Bronchial epithelial cell (primary cell): ENCODE results near the gene KNOP1. TPM values are rescaled to one million over a fixed set of nuclear protein-coding genes. Genes with fewer than 3 reads are reported as not detected.

Experiments used
- DNase-seq: peaks from one replicate; pipeline ENCODE4 v3.0.0-alpha.2; 2010; ENCODE audit warnings: low read depth
- FAIRE-seq: peaks from 2 replicates; lab custom pipeline; 2011; peaks lifted over from hg19 to GRCh38; lab: Jason Lieb, UNC
- H3K27me3 ChIP-seq: 2 replicates; pipeline ENCODE4 v1.5.1; 2011; ENCODE audit warnings: low read length; ENCODE audit not compliant: control insufficient read depth, insufficient read depth
- H3K36me3 ChIP-seq: 2 replicates; pipeline ENCODE4 v1.5.1; 2011; ENCODE audit warnings: low read length; ENCODE audit not compliant: control insufficient read depth, insufficient read depth
- H3K4me3 ChIP-seq: 2 replicates; pipeline ENCODE4 v1.5.1; 2011; ENCODE audit warnings: mild to moderate bottlenecking, low read depth, low read length, control low read depth
- total RNA-seq: library from RNA; depleted of rRNA; stranded (reverse); fragments of >200 nt; gene quantifications from 2 replicates; pipeline ENCODE4 v1.2.1, GENCODE V29; 2014
- TF ChIP-seq, protein P1 (sequence below): IDR thresholded peaks from 2 replicates; pipeline ENCODE4 v1.5.1; 2011; ENCODE audit warnings: mild to moderate bottlenecking, moderate library complexity, low read length, control low read depth, inconsistent platforms; ENCODE audit not compliant: insufficient read depth, severe bottlenecking

Gene KNOP1
- total RNA-seq, 1 donor from 2014 or later = 15.0 TPM

DNA sequence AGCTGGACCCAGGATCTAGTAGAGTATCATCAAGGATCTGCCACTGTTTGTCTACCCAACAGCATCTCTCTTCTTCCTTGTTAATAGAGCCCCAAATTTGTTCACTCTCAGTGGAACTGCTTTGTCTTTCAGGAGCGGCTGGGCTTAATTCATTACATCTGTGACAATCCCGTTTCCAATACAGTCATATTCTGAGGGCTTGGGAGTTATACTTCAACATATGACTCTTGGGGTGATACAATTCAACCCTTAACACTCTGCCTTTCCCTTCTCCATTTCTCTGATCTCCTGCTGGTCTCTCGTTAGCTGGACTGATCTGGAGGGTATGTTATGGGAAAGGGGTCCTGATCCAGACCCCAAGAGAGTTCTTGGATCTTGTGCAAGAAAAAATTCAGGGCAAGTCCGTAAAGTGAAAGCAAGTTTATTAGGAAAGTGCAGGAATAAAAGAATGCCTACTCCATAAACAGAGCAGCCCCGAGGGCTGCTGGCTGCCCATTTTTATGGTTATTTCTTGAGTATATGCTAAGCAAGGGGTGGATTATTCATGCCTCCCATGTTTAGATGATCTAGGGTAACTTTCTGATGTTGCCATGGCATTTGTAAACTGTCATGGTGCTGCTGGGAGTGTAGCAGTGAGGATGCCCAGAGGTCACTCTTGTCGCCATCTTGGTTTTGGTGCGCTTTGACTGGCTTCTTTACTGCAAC is 42.5 kb upstream of the KNOP1 start:
- Histone ChIP-seq H3K4me3 (no peak overlapping the region), H3K36me3 (no peaks in the 10 kb centered on the region), H3K27me3 (no peaks in the 10 kb centered on the region)
- FAIRE-seq = no peak
- no peak for DNase-seq
- TF ChIP-seq, protein P1, sequence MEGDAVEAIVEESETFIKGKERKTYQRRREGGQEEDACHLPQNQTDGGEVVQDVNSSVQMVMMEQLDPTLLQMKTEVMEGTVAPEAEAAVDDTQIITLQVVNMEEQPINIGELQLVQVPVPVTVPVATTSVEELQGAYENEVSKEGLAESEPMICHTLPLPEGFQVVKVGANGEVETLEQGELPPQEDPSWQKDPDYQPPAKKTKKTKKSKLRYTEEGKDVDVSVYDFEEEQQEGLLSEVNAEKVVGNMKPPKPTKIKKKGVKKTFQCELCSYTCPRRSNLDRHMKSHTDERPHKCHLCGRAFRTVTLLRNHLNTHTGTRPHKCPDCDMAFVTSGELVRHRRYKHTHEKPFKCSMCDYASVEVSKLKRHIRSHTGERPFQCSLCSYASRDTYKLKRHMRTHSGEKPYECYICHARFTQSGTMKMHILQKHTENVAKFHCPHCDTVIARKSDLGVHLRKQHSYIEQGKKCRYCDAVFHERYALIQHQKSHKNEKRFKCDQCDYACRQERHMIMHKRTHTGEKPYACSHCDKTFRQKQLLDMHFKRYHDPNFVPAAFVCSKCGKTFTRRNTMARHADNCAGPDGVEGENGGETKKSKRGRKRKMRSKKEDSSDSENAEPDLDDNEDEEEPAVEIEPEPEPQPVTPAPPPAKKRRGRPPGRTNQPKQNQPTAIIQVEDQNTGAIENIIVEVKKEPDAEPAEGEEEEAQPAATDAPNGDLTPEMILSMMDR = no peak

DNA sequence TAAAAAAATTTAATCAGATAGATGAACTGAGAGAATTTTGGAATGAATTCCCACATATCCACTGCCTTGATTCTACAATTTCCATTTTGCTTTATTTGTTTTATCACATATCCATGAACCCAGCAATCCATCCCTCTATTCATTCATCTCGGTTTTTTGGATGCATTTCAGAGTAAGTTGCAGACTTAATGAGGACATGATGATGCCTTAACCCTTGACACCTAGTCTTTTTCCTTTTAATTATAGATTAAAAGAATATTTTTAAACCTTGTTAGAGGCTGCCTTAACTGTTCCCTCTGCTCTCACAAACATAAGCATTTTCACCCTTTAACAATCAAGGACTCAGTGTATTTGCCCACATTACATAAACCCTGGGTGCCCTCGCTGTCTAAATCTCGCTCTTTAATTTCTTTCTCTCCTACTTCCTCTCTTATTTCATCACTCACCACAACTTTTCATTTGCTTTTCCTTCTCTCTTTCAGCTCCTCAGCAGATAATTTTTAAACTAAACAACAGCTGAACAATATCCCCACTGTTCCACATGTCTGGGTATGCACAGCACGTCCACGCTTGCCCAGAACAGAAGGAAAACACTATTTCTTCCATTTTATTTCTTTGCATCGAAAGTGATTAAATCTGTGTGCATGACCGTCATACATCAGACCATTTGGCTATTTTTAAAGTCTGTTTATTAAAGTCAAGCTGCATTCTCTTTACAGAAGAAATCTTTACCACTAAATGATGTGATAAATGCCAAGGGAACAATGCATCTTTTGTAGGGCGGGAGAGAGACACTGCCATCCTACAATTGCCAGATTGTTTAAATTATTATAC is 40.0 kb upstream of the KNOP1 start:
- FAIRE-seq (no peak), DNase-seq (peak; percentile 59)
- H3K36me3 ChIP-seq = no peaks in the 10 kb centered on the region
- TF ChIP-seq, protein P1 = no peak
- H3K27me3 ChIP-seq = no peaks in the 10 kb centered on the region
- no peak overlapping the region for H3K4me3 ChIP-seq

DNA sequence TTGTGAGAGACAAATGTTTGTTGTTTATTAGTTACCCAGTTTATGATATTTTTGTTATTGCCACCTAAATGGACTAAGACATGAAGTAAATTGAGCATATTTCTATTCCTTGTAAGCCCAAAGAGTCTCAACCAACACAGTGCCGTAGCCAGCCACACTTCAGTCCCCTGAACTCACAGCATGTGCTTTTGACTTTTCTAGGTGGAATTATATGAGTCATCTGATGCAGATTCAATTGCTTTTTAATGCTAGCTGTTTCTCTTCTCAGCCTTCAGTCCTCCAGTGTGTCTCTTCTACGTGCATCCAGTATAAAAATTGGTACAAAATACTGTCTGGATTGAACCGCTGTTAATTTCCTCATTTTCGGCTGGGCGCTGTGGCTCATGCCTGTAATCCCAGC is 39.0 kb upstream of the KNOP1 start:
- no peak overlapping the region for H3K4me3 ChIP-seq
- no peaks in the 10 kb centered on the region for H3K36me3 ChIP-seq
- TF ChIP-seq, protein P1 = no peak
- FAIRE-seq = no peak
- peak; percentile 49 for DNase-seq
- no peaks in the 10 kb centered on the region for H3K27me3 ChIP-seq

DNA sequence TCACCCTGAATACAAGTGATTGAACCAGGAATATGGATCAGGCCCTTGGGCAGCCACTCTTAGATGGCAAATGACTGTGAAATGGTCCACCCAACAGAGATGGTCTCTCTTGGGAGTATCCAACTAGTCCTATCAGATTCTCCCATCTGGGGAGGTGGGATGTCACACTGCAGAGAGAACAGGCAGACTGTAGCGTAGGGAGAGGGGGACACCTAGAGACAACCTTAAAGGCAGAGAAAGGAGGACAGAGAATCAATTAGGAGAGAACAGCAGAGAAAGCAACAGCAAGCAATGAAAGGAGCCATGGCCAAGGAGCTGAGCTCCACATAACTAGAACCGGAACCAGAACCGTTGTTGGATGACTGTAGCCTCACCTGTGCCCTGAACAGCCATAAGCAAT is 37.2 kb upstream of the KNOP1 start:
- Histone ChIP-seq H3K36me3 (no peaks in the 10 kb centered on the region), H3K27me3 (no peaks in the 10 kb centered on the region), H3K4me3 (no peak overlapping the region)
- DNase-seq = no peak
- FAIRE-seq = no peak
- TF ChIP-seq, protein P1 = no peak

DNA sequence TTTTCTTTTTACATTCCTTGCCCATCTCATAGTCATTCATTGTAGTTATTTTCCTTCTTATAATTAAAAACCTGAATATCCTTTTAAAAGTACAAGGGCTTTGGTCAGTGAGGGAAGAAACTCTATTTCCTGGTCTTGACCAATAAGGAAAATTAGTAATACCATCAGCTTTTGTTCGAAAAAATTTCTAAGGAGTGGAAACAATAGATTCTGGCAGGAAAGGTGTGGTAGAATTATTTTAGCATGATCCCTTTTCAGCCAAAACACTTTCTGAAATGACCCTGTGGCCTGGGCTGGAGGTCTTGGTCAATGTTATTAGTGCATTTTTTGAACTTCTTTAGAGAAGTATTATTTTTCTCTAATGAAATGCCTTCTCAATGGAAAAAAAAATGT is 36.6 kb upstream of the KNOP1 start:
- Histone ChIP-seq H3K36me3 (no peaks in the 10 kb centered on the region), H3K4me3 (no peak overlapping the region), H3K27me3 (no peaks in the 10 kb centered on the region)
- TF ChIP-seq, protein P1 = no peak
- FAIRE-seq (no peak), DNase-seq (no peak)
